Activated CD8-positive, alpha-beta memory T cell treated with anti-CD3 and anti-CD28 coated beads for 36 hours (primary cell): ENCODE measurements around the gene ATAD3B. TPM values are rescaled to one million over a fixed set of nuclear protein-coding genes. Genes with fewer than 3 reads are reported as not detected.
"Not testable (repeated sequence)": the region's sequence is repeated elsewhere in the genome, so short reads cannot be mapped to it uniquely, and the experiment has no call there.

Experiments
- CTCF ChIA-PET: fragments of 350-600 bp; sonication (Branson Sonifier 250); formaldehyde crosslinking; loops from one replicate; lab custom pipeline; 2021; ENCODE audit warnings: antibody characterized with exemption; lab: Charles Lee
- POLR2A ChIA-PET: fragments of 350-600 bp; sonication (Branson Sonifier 250); formaldehyde crosslinking; loops from one replicate; lab custom pipeline; 2021; ENCODE audit warnings: antibody characterized with exemption; lab: Charles Lee
- total RNA-seq, 2 experiments: library from RNA; stranded (reverse); gene quantifications; one replicate each; pipeline ENCODE4 v1.2.3, GENCODE V29; 2021

ATAD3B gene
- total RNA-seq, 2 experiments from 2014 or later, result 82.9 to 93.1 TPM

DNA sequence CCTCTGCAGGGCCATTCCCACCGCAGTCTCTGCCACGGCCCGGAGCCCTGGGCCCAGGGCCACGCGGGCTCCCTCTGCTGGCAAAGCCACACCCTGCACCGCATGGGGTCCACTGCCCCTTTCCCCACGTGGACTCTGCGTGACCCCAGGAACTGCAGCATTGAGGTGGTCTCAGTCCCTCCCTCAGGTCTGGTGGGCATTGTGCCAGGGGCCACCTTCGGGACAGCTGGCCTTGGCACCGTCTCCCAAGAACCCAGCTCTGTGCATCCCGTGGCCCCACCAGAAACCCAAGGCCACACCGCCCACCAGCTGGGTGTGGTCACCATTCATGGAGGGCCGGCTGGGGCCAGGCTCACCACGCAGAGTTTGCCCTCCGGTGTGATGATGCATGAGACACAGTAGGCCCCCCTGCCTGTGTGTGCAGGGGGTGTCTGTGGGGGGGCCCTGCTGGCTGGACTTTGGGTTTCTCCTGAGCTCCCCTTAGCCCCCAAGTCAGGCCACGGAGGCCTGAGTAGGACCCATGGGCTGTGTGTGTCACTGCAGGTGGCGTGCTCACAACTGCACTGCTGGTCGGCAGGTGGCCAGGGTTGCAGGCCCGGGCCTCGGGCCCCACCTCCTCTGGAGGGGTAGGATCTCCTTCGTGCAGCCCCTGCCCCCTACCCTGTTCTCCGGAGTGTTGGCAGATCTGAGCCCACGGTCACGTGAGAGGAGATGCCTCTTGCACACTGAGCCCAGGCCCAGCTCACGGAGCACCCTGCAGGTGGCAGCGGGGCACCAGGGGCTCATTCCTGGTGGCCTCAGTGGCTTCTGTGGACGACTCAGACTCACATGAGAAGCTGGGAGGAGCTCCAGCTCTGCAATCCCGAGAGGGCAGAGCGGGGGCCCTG lies 30.3 kb upstream of the ATAD3B start:
- CTCF ChIA-PET, result interaction anchor here (0.6 to 1.7 kb wide), 13 partner anchors 9 to 151 kb away, joined by 3 to 6 read pairs (median 4); partner anchors contain the start of gene CCNL2
- POLR2A ChIA-PET, result no interaction called here

DNA sequence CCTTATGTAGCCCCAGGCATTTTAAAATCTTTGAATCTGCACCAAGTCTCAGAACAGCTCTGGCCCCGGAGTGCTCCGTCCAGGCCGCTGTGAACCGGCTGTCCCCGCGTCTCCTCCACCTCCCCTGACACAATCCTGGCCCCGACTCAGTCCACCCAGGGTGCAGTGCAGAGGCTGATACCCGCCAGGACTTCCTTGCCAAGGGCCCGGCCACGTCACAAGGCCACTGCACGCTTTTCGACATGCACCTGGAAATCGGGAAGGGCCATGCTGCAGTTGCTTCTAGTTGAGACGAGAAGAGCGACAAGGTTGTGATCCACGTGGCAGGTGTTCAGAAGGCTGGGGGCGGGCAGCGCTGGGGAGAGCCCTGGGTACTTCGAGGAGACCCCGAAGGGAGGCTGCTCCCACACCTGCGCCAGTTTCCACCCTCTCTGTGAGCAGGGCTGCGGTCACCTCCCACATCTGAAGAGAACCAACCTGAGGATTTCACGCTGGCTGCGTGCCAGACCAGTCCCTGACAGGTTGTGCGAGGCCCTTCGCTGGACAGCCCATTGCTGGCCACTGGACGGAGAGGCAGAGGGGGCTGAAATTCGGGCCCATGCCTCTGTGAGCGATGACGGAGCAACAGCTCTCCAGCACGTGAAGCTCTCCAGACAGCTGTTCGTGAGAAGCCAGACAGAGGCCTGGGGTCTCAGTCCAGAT lies 29.3 kb upstream of the ATAD3B start:
- CTCF ChIA-PET, result interaction anchor here (0.9 to 1.7 kb wide), 4 partner anchors 14 to 60 kb away, joined by 3 to 6 read pairs (median 4); partner anchors contain the start of gene CCNL2

DNA sequence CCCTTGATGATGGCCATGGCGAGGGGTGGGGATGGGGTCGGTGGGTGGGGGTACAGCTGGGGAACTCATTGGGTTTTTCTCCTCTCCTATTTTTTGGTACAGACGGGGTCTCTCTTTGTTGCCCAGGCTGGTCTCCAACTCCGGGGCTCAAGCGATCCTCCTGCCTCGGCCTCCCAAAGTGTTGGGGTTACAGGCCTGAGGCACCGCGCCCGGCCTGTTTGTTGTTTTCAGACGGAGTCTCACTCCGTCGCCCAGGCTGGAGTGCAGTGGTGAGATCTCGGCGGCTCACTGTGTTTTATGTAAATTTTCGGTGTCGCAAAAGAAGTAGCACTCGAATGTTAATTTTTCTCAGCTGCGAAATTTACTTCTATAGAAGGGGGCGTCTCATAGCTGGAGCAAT lies 24.9 kb upstream of the ATAD3B start:
- POLR2A ChIA-PET, CTCF ChIA-PET: not testable (repeated sequence)

More for the DNA sequence above, 29.3 kb upstream of the ATAD3B start:
- POLR2A ChIA-PET, result no interaction called here

DNA sequence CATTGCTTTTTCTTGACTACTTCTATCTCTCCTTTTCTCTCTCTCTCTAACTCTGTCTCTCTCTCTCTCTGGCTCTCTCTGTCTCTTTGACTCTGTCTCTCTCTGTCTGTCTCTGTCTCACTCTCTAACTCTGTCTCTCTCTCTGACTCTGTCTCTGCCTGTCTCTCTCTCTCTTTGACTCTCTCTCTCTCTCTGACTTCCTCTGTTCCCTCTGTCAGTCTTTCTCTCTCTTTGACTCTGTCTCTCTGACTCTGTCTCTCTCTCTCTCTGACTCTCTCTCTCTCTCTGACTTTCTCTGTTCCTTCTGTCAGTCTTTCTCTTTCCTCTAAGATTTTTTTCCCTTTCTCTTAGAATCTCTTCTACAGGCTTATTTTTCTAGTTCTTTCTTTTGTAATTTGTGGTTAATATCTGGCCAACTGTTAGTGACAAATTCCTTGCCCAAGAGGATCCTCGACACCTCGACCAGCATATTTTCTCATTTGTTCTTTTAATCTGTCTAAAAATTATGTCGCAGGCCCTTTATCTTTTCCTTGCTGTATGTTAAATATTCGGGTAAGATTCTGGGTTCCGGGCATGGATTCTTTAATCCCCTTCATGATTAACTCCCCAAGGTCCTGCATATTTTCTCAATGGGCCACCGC lies 22.3 kb upstream of the ATAD3B start, which contains the start of gene ATAD3C:
TSS of gene ATAD3C (plus strand) at position 591 of the 641 bp plus-strand sequence. CDS start 995 bp downstream, outside the sequence.
- ChIA-PET CTCF (interaction anchor here (0.7 kb wide), 1 partner anchor 21 kb away, joined by 4 read pairs; no protein-coding TSS in a partner anchor), POLR2A (no interaction called here)

DNA sequence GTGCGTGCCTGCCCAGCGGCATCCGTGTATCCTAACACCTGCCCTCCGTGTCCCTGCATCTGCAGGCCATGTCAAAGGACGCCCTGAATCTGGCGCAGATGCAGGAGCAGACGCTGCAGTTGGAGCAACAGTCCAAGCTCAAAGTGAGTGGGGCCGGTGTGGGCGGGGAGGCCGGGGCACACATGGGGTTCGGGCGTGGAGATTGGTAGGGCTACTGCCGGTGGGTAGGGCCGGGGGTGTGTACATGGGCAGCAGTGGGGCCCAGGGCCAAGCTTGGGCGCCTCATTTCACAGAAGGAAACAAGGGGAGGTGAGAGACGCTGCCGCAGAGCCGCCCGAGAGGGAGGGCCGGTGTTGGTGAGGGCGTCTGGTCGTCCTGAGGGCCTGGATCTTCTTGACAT lies 20.9 kb upstream of the ATAD3B start:
- POLR2A ChIA-PET, CTCF ChIA-PET: not testable (repeated sequence)

DNA sequence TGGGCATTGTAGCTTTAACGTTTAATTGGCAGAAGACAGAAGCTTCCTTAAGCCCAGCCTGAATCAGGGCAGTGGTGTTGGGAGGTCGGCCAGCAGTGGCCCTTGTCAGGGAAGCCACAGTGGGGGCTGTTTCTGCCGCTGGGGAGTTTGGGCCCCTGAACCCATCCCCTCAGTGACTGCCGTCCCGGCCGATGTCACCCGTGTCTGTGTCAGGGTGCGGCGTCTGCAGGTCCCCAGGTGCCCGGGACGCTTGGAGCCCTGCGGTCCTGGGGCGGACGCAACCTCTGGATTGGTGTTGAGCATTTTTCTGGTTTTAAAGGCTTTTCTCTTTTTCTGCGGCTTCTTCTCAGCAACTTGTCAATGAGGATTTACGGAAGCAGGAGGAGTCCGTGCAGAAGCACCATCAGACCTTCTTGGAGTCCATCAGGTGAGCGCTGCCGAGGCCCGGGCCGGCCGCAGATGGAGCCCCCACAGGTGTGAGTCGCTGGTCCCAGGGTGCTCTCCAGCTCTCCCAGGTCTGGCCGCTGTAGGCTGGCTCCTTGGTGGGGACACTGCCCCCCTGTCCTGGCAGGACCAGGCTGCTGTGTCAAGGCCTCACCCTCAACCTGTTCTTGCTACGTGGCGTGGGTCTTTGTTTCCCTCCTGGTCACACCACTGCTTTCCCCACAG lies 19.7 kb upstream of the ATAD3B start:
- ChIA-PET POLR2A (no interaction called here), CTCF (no interaction called here)

DNA sequence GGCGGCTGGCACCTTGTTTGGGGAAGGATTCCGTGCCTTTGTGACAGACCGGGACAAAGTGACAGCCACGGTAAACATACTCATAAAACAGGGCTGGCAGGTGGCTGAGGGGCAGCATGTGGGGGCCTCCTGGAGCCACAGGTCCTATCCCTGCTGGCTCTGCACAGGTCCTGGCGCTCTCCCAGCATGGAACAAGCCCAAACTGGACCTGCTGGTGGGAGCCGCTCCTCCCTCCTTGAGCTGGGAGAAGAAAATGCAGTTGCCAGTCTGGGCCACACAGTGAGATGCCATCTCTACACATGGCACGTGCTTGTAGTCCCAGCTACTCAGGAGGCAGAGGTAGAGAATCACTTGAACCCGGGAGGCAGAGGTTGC lies 19.2 kb upstream of the ATAD3B start:
- CTCF ChIA-PET, POLR2A ChIA-PET: not testable (repeated sequence)

DNA sequence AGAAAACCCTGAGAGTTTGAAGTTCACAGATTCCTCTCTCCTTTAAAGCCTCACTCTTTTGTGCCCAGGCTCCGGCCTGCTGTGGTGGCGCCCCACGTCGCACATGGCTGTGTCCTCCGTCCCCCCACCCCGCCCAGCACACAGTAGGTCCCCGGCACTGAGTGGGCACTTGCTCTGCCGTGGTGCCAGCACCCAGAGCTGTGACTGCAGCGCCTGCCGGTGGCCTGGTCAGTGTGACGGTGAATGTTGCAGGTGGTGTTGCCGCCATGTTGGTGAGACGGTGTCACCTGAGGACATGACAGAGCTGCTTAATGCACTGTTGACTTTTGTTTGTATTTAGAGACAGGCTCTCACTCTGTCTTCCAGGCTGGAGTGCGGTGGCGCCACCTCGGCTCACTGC lies 18.7 kb upstream of the ATAD3B start:
- ChIA-PET CTCF (interaction anchor here (1.2 kb wide), 1 partner anchor 12 kb away, joined by 4 read pairs; no protein-coding TSS in a partner anchor), POLR2A (no interaction called here)

DNA sequence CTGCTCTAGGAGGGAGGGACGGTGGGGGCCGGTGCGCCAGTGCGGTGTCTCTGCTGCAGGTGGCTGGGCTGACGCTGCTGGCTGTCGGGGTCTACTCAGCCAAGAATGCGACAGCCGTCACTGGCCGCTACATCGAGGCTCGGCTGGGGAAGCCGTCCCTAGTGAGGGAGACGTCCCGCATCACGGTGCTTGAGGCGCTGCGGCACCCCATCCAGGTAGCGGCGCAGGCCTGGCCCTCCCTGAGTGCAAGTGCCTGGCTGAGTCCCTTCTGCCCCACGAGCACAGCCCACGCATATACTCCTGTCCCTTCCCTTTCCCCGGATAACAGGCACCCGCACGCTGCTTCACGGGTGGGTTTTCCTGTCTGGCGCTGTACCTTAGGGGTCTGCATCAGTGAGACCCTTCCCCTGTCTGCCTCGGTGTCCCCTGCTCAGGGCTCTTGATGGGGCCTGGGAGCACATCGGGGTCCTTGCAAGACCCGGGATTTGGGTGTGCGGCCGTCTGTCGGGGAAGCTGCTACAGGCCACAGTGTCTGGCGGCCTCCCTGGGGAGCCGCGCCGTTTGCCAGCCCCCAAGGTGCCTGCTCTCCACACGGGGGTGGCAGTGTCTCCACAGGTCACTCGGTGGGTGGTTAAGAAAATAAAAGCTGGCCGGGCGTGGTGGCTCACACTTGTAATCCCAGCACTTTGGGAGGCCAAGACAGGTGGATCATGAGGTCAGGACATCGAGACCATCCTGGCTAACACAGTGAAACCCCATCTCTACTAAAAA lies 17.1 kb upstream of the ATAD3B start:
- CTCF ChIA-PET, result interaction anchor here (0.7 kb wide), 1 partner anchor 89 kb away, joined by 4 read pairs; no protein-coding TSS in a partner anchor
- POLR2A ChIA-PET, result not testable (repeated sequence)

DNA sequence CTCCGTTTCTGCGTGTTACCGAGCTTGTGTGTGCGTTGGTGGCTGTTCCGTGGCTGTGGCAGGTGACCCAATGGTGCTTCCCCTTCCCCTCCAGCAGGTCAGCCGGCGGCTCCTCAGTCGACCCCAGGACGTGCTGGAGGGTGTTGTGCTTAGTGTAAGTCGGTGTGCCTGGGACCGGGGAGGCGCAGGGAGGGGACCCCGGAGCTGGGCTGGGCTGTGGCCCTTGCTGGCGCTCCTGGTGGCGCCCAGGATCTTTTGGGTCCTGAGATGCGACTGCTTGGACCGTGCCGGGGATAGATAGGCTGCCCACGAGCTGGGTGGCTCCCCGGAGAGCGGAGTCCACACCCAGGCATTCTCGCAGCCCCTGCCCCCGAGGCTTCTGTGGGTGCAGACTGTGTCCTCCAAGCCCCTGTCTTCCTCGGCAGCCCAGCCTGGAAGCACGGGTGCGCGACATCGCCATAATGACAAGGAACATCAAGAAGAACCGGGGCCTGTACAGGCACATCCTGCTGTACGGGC lies 16.1 kb upstream of the ATAD3B start:
- ChIA-PET POLR2A (no interaction called here), CTCF (interaction anchor here (0.7 kb wide), 1 partner anchor 90 kb away, joined by 4 read pairs; no protein-coding TSS in a partner anchor)

DNA sequence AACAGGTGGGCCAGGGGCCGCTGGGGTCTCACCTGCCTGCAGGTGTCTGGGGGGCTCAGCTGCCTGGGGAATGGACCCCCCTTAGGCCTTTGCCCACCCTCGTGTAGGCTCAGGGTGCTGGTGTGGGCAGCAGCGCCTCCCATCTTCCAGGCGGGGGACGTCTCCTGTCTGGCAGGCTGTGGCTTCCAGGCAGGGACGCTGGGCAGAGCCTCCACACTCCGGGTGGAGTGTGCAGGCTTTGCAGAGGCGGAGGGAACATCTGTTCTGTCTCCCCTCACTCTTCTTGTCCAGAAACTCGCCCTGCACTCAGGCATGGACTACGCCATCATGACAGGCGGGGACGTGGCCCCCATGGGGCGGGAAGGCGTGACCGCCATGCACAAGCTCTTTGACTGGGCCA lies 15.6 kb upstream of the ATAD3B start:
- POLR2A ChIA-PET, CTCF ChIA-PET: not testable (repeated sequence)

DNA sequence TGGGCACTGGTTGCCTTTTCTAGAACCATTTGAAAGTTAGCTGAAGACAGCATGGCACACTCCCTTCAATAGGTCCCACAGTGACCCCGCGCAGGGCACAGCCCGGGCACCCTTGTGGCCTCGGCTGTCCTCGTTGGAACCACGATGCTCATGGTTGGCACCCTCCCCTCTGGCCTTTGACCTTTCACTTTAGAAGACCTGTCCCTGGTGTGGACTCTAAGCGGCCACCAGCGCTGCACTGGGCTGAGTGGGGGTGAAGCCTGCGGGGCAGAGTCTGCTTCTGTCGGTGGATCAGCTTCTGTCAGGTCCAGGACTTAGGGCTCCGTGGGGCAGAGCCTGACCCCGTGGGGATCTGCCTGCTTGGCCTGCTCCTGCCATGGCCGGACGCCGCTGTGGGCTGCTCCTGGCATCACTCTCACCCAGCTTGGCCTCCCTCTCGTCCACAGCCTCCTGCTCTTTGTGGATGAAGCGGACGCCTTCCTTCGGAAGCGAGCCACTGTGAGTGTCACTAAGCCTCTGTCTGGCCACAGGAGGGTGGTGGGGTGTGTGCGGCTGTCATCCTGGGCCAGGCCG lies 14.8 kb upstream of the ATAD3B start:
- CTCF ChIA-PET, POLR2A ChIA-PET: not testable (repeated sequence)

DNA sequence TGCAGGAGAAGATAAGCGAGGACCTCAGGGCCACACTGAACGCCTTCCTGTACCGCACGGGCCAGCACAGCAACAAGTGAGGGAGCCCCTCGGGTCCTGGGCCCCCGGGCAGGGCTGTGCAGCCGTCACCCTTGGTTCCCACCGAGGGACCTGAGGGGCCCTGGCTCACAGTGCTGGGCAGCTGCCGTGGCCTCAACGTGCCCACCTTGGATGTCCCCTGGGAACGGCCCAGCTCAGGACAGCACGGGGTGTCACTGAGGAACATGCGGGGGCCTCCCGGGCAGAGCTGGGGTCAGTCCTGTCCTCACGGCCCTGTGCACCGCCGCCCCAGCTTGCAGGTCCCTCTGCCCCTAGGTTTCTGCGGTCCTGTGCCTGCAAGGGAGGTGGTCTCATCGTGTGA lies 12.4 kb upstream of the ATAD3B start:
- POLR2A ChIA-PET, result not testable (repeated sequence)
- CTCF ChIA-PET, result interaction anchor here (1.3 kb wide), 1 partner anchor 17 kb away, joined by 6 read pairs; no protein-coding TSS in a partner anchor

DNA sequence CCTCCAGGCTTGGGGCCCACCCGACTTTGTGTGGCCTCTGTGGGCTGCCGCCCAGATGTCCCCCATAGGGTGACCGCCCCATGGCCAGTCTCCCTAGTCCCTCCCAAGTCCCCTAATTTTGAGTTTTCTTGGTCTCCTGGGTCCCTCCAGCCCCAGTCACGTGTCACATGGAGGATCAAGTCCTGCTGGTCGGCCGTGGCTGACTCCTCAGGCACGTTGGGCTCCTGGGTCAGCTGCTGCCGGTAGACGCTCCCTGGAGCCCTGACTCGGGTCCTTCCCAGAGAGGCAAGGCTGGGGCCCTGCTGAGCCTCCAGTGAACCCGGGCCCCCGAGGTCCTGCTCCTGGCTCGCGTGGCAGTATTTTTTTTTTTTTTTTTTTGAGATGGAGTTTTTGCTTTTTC lies 11.9 kb upstream of the ATAD3B start:
- POLR2A ChIA-PET, CTCF ChIA-PET: not testable (repeated sequence)

DNA sequence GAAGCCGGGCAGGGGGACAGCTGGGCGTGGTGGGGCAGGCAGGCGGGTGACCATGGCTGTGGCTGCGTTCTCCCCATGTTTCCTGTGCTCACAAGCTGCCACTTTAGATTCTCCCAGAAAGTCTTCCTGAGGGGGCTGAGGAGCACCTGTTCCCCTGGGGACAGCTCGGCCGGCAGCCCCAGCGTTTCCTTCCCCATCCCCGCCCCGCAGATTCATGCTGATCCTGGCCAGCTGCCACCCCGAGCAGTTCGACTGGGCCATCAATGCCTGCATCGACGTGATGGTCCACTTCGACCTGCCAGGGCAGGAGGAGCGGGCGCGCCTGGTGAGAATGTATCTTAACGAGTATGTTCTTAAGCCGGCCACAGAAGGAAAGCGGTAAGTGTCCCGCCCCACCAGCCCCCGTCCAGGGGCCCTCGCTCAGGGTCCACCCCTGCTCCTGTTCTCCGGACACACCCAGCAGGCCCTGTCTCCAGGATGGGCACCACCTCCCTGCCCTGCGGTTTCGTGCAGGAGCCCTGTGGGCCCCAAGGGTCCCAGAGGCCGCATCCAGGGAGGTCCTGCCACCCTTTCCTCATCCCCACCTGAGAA lies 10.9 kb upstream of the ATAD3B start:
- ChIA-PET POLR2A (no interaction called here), CTCF (no interaction called here)

DNA sequence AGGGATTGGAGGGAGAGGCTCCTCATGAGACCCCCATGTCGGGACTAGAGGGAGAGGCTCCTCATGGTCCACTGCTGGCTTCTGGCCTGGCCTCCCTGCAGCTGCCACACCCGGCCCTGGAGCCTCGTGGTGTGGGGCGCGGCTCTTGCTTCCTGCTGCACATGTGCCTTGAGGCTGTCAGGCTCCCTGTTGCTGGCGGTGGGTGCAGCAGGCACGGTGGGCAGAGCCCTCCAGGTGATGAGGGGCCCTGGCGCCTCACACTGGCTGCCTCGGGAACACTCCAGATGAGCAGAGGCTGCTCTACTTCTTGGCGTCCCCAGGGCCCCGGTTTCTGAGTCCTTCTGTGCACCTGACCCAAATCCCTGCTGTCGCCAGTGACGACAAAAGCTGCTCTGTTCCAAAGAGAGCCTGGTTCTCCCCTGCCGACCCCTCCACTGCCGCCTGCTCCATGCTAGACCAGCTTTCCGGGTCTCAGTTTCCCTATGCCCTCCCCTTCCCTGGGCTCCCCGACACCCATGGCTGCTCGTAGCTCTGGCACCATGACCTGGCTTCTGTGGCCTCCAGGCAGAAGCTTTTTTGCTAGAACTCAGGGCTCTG lies 9.7 kb upstream of the ATAD3B start:
- POLR2A ChIA-PET, result no interaction called here
- CTCF ChIA-PET, result no interaction called here

DNA sequence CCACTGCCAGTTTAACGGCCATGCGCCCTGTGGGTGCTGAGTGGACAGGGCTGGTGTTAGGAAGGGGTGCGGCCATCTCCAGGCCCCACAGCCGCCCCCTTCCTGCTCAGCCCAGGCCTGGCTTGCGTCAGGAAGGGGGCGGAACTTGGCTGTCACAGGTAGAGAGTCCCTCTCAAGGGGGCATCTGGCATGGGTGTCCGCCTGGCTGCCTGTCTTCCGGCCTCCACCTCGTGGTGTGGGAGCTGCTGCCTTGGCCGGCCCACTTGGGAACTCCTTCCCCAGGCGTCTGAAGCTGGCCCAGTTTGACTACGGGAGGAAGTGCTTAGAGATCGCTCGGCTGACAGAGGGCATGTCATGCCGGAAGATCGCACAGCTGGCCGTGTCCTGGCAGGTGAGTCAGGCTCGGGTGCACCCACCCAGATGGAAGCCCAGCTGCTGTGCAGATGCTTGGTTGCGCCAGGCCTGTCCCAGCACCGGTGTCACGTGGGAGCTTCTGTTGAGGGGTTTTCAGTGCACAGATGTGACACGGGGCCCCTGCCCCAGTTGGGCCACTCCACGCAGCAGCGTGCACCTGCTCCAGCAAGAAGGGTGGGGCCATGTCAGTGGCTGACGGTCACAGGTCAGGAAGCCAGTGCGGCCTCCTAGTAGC lies 9.1 kb upstream of the ATAD3B start:
- ChIA-PET CTCF (no interaction called here), POLR2A (no interaction called here)
